GM12874 (cell line): Measurements from ENCODE around the gene OVOL2.

ENCODE experiments used
- CTCF ChIP-seq: IDR thresholded peaks from 2 replicates; pipeline ENCODE4 v1.5.1; 2011; ENCODE audit warnings: low read depth, mild to moderate bottlenecking, control low read depth, low read length, moderate library complexity; ENCODE audit not compliant: insufficient read depth

OVOL2 gene

GRCh38 chr20:17990278-17990972 lies 67.3 kb downstream of the OVOL2 start:
- TF ChIP-seq CTCF = no peak

- TF ChIP-seq CTCF = no peak
Measured at GRCh38 chr20:17987988-17988387, 69.7 kb downstream of the OVOL2 start.

GRCh38 chr20:17985388-17986018 lies 72.2 kb downstream of the OVOL2 start:
- TF ChIP-seq CTCF = no peak

- TF ChIP-seq CTCF = no peak
Measured at GRCh38 chr20:17976305-17976704, 81.4 kb downstream of the OVOL2 start.
